Skeletal muscle satellite cell (primary cell): ENCODE results near the gene KCTD16.

Source experiments
- H3K27me3 ChIP-seq: 2 replicates; pipeline ENCODE4 v1.7.0; 2013; ENCODE audit warnings: low read length; ENCODE audit not compliant: control insufficient read depth, insufficient read depth
- H3K36me3 ChIP-seq: 2 replicates; pipeline ENCODE4 v1.7.0; 2013; ENCODE audit warnings: mild to moderate bottlenecking, control low read depth, low read length; ENCODE audit not compliant: insufficient read depth
- H3K4me1 ChIP-seq: 2 replicates; pipeline ENCODE4 v1.7.0; 2013; ENCODE audit warnings: low read length; ENCODE audit not compliant: control insufficient read depth, insufficient read depth
- H3K4me2 ChIP-seq: 2 replicates; pipeline ENCODE4 v1.7.0; 2013; ENCODE audit warnings: mild to moderate bottlenecking, low read length
- H3K4me3 ChIP-seq: 2 replicates; pipeline ENCODE4 v1.7.0; 2013; ENCODE audit warnings: low read length
- H3K9ac ChIP-seq: 2 replicates; pipeline ENCODE4 v1.7.0; 2013; ENCODE audit warnings: mild to moderate bottlenecking, low read depth, low read length, moderate library complexity
- H3K9me3 ChIP-seq: replicated peaks from 2 replicates; pipeline ENCODE4 v1.7.0; 2013; ENCODE audit warnings: mild to moderate bottlenecking, control low read depth, low read length

Gene KCTD16

DNA sequence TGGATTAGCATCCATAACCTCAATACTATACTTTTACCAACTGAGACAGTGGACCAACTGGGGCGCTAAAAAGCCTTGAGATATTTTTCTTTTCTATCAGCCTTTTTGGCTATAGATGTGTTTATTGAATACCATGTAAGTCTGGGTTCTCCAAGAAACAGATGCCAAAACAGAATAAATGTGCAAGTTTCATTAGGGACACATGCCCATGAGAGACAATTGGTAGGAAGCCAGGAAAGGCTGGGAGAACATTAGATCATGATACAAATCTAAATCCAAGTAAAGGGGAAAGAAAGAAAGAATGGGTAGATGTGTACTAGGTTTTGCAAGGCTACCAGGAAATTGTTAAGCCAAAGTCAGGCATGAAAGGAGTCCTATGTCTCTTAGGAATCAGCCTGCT, 152.5 kb downstream of the KCTD16 start:
- no peak overlapping the region for H3K4me3 ChIP-seq
- no peaks in the 10 kb centered on the region for H3K27me3 ChIP-seq
- no peaks in the 10 kb centered on the region for H3K36me3 ChIP-seq
- H3K4me2 ChIP-seq, result no peak overlapping the region
- no peak overlapping the region for H3K9ac ChIP-seq
- H3K9me3 ChIP-seq, result no peaks in the 10 kb centered on the region
- H3K4me1 ChIP-seq, result no peaks in the 10 kb centered on the region

GRCh38 chr5:144325532-144325931, 154.9 kb downstream of the KCTD16 start:
- no peaks in the 10 kb centered on the region for H3K9me3 ChIP-seq
- no peak overlapping the region for H3K9ac ChIP-seq
- H3K4me3 ChIP-seq, result no peak overlapping the region
- no peak overlapping the region for H3K4me2 ChIP-seq
- H3K36me3 ChIP-seq, result no peaks in the 10 kb centered on the region
- H3K27me3 ChIP-seq, result no peaks in the 10 kb centered on the region
- H3K4me1 ChIP-seq, result no peaks in the 10 kb centered on the region

- Histone ChIP-seq H3K4me2 (no peak overlapping the region), H3K9ac (no peak overlapping the region), H3K4me3 (no peak overlapping the region), H3K9me3 (no peaks in the 10 kb centered on the region), H3K27me3 (no peaks in the 10 kb centered on the region), H3K4me1 (no peaks in the 10 kb centered on the region), H3K36me3 (no peaks in the 10 kb centered on the region)
These were observed 157.8 kb downstream of the KCTD16 start for GRCh38 chr5:144328494-144328893.

- no peaks in the 10 kb centered on the region for H3K4me1 ChIP-seq
- H3K4me3 ChIP-seq, result no peak overlapping the region
- H3K36me3 ChIP-seq, result no peaks in the 10 kb centered on the region
- no peaks in the 10 kb centered on the region for H3K27me3 ChIP-seq
- no peaks in the 10 kb centered on the region for H3K9me3 ChIP-seq
- H3K9ac ChIP-seq, result no peak overlapping the region
- no peak overlapping the region for H3K4me2 ChIP-seq
These were observed 158.3 kb downstream of the KCTD16 start for GRCh38 chr5:144328980-144329379.

GRCh38 chr5:144329681-144330080, 159.0 kb downstream of the KCTD16 start:
- H3K9me3 ChIP-seq, result no peaks in the 10 kb centered on the region
- H3K27me3 ChIP-seq, result no peaks in the 10 kb centered on the region
- no peak overlapping the region for H3K9ac ChIP-seq
- H3K4me2 ChIP-seq, result no peak overlapping the region
- H3K4me1 ChIP-seq, result no peaks in the 10 kb centered on the region
- no peaks in the 10 kb centered on the region for H3K36me3 ChIP-seq
- no peak overlapping the region for H3K4me3 ChIP-seq

DNA sequence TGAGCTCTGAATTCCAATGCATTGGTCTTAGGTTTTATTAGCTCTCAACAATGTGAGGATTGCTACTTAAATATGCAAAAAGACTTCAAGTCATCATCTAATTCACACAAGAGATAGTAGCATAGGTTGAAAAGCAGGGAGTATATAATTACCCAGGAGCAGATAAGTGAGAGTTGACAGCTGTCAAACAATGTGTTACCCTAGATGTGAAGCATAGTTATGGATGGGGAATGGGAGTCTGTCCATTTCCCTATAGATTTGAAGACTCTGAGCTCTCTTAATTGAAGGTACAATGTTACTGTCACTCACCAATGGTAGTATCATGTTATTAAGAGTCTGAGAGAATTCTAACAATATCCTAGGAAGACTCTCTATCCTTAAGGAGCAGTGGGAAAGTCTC, 160.7 kb downstream of the KCTD16 start:
- no peak overlapping the region for H3K9ac ChIP-seq
- H3K4me3 ChIP-seq, result no peak overlapping the region
- H3K9me3 ChIP-seq, result no peaks in the 10 kb centered on the region
- H3K4me1 ChIP-seq, result no peaks in the 10 kb centered on the region
- no peak overlapping the region for H3K4me2 ChIP-seq
- no peaks in the 10 kb centered on the region for H3K36me3 ChIP-seq
- H3K27me3 ChIP-seq, result no peaks in the 10 kb centered on the region

DNA sequence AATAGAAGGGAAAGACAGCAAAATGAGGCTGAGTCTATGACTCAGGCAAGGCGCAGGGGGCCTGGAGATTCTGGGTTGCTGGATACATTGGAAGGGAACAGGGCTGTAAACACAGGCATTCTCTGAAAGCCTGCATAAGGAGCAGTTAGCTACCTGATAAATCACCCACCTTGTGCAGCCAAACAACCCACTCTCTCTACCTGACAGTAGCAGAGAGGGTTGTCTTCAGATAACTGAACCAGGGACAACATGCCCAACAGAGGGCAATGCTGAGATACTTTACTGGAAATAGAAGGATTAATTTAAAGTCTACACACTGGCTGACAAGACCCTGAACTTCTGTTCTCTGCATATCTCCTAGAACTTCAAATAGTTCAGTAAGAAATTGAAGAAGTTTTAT, 161.6 kb downstream of the KCTD16 start:
- H3K36me3 ChIP-seq, result no peaks in the 10 kb centered on the region
- H3K4me2 ChIP-seq, result no peak overlapping the region
- H3K4me3 ChIP-seq, result no peak overlapping the region
- H3K9ac ChIP-seq, result no peak overlapping the region
- no peaks in the 10 kb centered on the region for H3K4me1 ChIP-seq
- no peaks in the 10 kb centered on the region for H3K27me3 ChIP-seq
- no peaks in the 10 kb centered on the region for H3K9me3 ChIP-seq

- Histone ChIP-seq H3K36me3 (no peaks in the 10 kb centered on the region), H3K4me2 (no peak overlapping the region), H3K9ac (no peak overlapping the region), H3K4me3 (no peak overlapping the region), H3K27me3 (no peaks in the 10 kb centered on the region), H3K9me3 (no peaks in the 10 kb centered on the region), H3K4me1 (no peaks in the 10 kb centered on the region)
These were observed 162.8 kb downstream of the KCTD16 start for GRCh38 chr5:144333336-144333920.

- Histone ChIP-seq H3K4me3 (no peak overlapping the region), H3K27me3 (no peaks in the 10 kb centered on the region), H3K9me3 (no peaks in the 10 kb centered on the region), H3K36me3 (no peaks in the 10 kb centered on the region), H3K4me2 (no peak overlapping the region), H3K4me1 (no peaks in the 10 kb centered on the region), H3K9ac (no peak overlapping the region)
These were observed 164.9 kb downstream of the KCTD16 start for GRCh38 chr5:144335561-144335960.

DNA sequence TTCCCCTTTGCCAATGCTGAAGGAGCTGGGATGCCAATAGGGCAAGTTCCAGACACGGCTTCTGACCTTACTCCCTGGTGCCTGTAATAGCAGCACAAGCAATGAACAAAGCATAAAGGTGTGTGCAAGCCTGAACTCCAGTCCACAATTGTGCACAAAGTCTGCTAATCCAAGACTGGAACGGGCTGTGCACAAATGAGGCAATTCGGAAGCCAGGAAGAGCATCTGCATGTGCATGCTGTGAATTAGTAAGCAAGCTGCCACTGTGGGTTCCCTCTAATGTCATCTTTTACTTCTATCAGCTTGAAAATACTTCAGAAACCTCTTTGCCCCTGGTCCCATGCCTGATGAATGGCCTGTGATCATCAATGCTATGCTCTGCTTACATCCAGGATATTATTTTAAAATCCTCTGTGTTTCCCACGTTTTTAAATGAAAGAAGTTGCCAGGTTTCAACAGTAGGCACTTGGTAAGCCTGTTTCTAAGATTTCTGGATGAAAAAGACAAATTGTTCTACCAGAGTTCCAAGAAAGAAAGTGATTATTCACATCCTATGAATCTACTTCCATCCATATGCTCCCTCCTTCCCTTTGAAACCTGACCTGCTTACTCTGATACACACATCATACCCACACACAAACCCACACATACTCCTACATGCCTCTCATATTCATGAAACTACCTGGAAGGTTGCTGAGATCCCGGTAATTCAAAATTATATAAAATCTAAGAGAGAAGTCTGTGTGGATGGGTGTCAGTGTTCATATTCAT, 165.7 kb downstream of the KCTD16 start:
- Histone ChIP-seq H3K4me2 (no peak overlapping the region), H3K9ac (no peak overlapping the region), H3K27me3 (no peaks in the 10 kb centered on the region), H3K9me3 (no peaks in the 10 kb centered on the region), H3K36me3 (no peaks in the 10 kb centered on the region), H3K4me1 (no peaks in the 10 kb centered on the region), H3K4me3 (no peak overlapping the region)

DNA sequence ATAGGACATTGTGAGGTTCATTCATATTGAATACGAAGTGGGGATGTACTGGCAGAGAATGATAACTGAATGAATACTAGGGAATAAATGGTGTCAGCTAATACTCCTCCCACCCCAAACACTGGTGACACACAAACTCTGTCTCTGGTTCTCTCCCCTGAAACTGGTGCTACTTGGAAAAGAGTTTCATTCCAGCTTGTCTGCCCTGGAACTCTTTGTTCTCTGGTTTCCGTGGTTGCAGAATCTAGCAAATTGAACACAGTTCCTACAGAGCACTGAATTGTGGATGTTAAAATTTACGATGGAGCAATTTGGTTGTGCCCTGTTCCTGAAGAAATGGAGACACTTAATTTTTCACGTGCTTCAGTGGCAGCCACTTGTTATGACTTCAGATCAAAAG, 181.7 kb downstream of the KCTD16 start:
- Histone ChIP-seq H3K4me1 (no peaks in the 10 kb centered on the region), H3K9ac (no peak overlapping the region), H3K27me3 (no peaks in the 10 kb centered on the region), H3K9me3 (no peaks in the 10 kb centered on the region), H3K4me2 (no peak overlapping the region), H3K4me3 (no peak overlapping the region), H3K36me3 (no peaks in the 10 kb centered on the region)

- Histone ChIP-seq H3K4me1 (no peaks in the 10 kb centered on the region), H3K9me3 (no peaks in the 10 kb centered on the region), H3K9ac (no peak overlapping the region), H3K4me3 (no peak overlapping the region), H3K4me2 (no peak overlapping the region), H3K27me3 (no peaks in the 10 kb centered on the region), H3K36me3 (no peaks in the 10 kb centered on the region)
These were observed 182.2 kb downstream of the KCTD16 start for GRCh38 chr5:144352732-144353317.
